ENCODE results near the gene TEKTIP1. TPM values are rescaled to one million over a fixed set of nuclear protein-coding genes. Genes with fewer than 3 reads are reported as not detected.
"Not testable (repeated sequence)": the region's sequence is repeated elsewhere in the genome, so short reads cannot be mapped to it uniquely, and the experiment has no call there.

The TEKTIP1 gene
- polyA plus RNA-seq, 3 donors = 0.13 to 0.84 TPM; not detected in 1

GRCh38 chr19:3506384-3507340 lies 32.3 kb upstream of the TEKTIP1 start:
- WGBS, 3 donors = 0 to 1% (median 1%) methylated on average over 50 to 69 of the region's 69 CpGs
- H3K27ac ChIP-seq (ENCODE audit: low read depth, low read length) = no peak overlapping the region

GRCh38 chr19:3507371-3508120 lies 31.4 kb upstream of the TEKTIP1 start:
- H3K27ac ChIP-seq (ENCODE audit: low read depth, low read length) = no peak overlapping the region
- WGBS, 3 donors = 17 to 44% (median 42%) methylated on average over 31 of the region's 31 CpGs

- WGBS, 3 donors = 87 to 95% (median 92%) methylated on average over 17 to 18 of the region's 18 CpGs
- not testable (repeated sequence) for H3K27ac ChIP-seq (ENCODE audit: low read depth, low read length)
Measured at GRCh38 chr19:3508121-3508661, 30.8 kb upstream of the TEKTIP1 start.

- 83 to 91% (median 84%) methylated on average over 23 of the region's 23 CpGs for WGBS, 3 donors
- no peak overlapping the region for H3K27ac ChIP-seq (ENCODE audit: low read depth, low read length)
Measured at GRCh38 chr19:3508771-3509535, 30.0 kb upstream of the TEKTIP1 start.

- WGBS, 3 donors = 89 to 92% (median 90%) methylated on average over 14 to 15 of the region's 15 CpGs
- no peak overlapping the region for H3K27ac ChIP-seq (ENCODE audit: low read depth, low read length)
Measured at GRCh38 chr19:3509566-3509989, 29.4 kb upstream of the TEKTIP1 start.

GRCh38 chr19:3510727-3511126 lies 28.2 kb upstream of the TEKTIP1 start:
- WGBS, 3 donors = 87 to 90% (median 89%) methylated on average over 22 of the region's 22 CpGs
- no peak overlapping the region for H3K27ac ChIP-seq (ENCODE audit: low read depth, low read length)

- H3K27ac ChIP-seq (ENCODE audit: low read depth, low read length) = no peak overlapping the region
- WGBS, 3 donors = 82 to 88% (median 82%) methylated on average over 26 of the region's 26 CpGs
Measured at GRCh38 chr19:3511506-3512251, 27.3 kb upstream of the TEKTIP1 start.

GRCh38 chr19:3512562-3513228 lies 26.3 kb upstream of the TEKTIP1 start:
- no peak overlapping the region for H3K27ac ChIP-seq (ENCODE audit: low read depth, low read length)
- WGBS, 3 donors = 84 to 95% (median 91%) methylated on average over 17 of the region's 17 CpGs

GRCh38 chr19:3513229-3514140 lies 25.5 kb upstream of the TEKTIP1 start:
- 73 to 88% (median 85%) methylated on average over 22 to 23 of the region's 23 CpGs for WGBS, 3 donors
- no peak overlapping the region for H3K27ac ChIP-seq (ENCODE audit: low read depth, low read length)

- WGBS, 3 donors = 86 to 93% (median 92%) methylated on average over 11 to 12 of the region's 12 CpGs
- H3K27ac ChIP-seq (ENCODE audit: low read depth, low read length) = no peak overlapping the region
Measured at GRCh38 chr19:3514930-3515329, 24.0 kb upstream of the TEKTIP1 start.

GRCh38 chr19:3515891-3516422 lies 23.0 kb upstream of the TEKTIP1 start:
- WGBS, 3 donors = 64 to 83% (median 68%) methylated on average over 15 of the region's 15 CpGs
- H3K27ac ChIP-seq (ENCODE audit: low read depth, low read length) = no peak overlapping the region

GRCh38 chr19:3516675-3517207 lies 22.2 kb upstream of the TEKTIP1 start:
- WGBS, 3 donors = 38 to 77% (median 70%) methylated on average over 15 of the region's 15 CpGs
- no peak overlapping the region for H3K27ac ChIP-seq (ENCODE audit: low read depth, low read length)

GRCh38 chr19:3517638-3518037 lies 21.3 kb upstream of the TEKTIP1 start:
- H3K27ac ChIP-seq (ENCODE audit: low read depth, low read length) = no peak overlapping the region
- 80 to 91% (median 91%) methylated on average over 2 of the region's 2 CpGs for WGBS, 3 donors

GRCh38 chr19:3518255-3518654 lies 20.7 kb upstream of the TEKTIP1 start:
- WGBS, 3 donors = 80 to 91% (median 85%) methylated on average over 10 of the region's 10 CpGs

GRCh38 chr19:3518659-3519058 lies 20.3 kb upstream of the TEKTIP1 start:
- H3K27ac ChIP-seq (ENCODE audit: low read depth, low read length) = no peak overlapping the region
- WGBS, 3 donors = 33 to 97% (median 92%) methylated on average over 2 of the region's 2 CpGs

More at GRCh38 chr19:3518255-3518654, 20.7 kb upstream of the TEKTIP1 start:
- H3K27ac ChIP-seq (ENCODE audit: low read depth, low read length) = no peak overlapping the region

- 89 to 90% (median 89%) methylated on average over 18 of the region's 18 CpGs for WGBS, 3 donors
- H3K27ac ChIP-seq (ENCODE audit: low read depth, low read length) = no peak overlapping the region
Measured at GRCh38 chr19:3519126-3519525, 19.8 kb upstream of the TEKTIP1 start.
